GM10266 (cell line): ENCODE results near the gene CHST9.
"Not testable (repeated sequence)": the region's sequence is repeated elsewhere in the genome, so short reads cannot be mapped to it uniquely, and the experiment has no call there.

Experiments used
- DNase-seq: peaks from one replicate; pipeline ENCODE4 v3.0.0; 2012; ENCODE audit errors: extremely low spot score
- TF ChIP-seq, protein P1 (sequence below): IDR thresholded peaks from 2 replicates; pipeline ENCODE4 v1.5.1; 2012; ENCODE audit warnings: mild to moderate bottlenecking, low read depth; ENCODE audit not compliant: control insufficient read depth, insufficient read depth; ENCODE audit errors: missing control alignments

CHST9 gene

DNA sequence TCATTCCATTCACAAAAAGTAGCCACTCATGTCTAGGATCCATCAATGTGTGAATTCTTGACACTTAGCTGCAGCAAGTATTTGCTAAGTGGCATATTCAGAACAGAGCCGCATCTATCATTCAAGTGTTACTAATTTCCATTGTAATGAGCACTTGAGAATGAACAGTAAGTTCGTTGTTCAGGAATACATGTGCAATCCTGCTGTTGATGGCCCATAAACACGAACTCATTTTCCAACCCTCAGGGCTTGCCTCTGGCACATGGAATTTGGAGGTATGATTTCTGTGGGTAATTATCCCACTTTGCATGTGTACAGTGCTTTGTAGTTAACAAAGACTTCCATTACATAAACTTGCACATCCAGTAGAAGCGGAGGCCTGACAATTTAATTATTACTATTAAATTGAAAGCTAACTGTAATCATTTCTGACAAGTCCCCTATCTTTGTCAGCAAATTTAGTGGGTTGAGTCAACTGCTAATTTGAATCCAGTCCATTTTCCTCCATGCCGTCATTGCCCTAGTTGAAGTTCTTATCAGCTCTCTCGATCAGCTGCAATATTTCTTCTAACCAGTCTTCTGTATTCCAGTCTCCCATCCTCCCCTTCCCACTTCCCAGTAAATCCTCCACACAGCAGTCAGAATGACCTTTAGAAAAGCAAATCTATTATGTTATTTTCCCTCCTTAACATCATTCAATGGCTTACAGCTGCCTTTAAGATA is 203.6 kb downstream of the CHST9 start:
- TF ChIP-seq, protein P1, sequence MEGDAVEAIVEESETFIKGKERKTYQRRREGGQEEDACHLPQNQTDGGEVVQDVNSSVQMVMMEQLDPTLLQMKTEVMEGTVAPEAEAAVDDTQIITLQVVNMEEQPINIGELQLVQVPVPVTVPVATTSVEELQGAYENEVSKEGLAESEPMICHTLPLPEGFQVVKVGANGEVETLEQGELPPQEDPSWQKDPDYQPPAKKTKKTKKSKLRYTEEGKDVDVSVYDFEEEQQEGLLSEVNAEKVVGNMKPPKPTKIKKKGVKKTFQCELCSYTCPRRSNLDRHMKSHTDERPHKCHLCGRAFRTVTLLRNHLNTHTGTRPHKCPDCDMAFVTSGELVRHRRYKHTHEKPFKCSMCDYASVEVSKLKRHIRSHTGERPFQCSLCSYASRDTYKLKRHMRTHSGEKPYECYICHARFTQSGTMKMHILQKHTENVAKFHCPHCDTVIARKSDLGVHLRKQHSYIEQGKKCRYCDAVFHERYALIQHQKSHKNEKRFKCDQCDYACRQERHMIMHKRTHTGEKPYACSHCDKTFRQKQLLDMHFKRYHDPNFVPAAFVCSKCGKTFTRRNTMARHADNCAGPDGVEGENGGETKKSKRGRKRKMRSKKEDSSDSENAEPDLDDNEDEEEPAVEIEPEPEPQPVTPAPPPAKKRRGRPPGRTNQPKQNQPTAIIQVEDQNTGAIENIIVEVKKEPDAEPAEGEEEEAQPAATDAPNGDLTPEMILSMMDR: no peak
- no peak for DNase-seq

DNA sequence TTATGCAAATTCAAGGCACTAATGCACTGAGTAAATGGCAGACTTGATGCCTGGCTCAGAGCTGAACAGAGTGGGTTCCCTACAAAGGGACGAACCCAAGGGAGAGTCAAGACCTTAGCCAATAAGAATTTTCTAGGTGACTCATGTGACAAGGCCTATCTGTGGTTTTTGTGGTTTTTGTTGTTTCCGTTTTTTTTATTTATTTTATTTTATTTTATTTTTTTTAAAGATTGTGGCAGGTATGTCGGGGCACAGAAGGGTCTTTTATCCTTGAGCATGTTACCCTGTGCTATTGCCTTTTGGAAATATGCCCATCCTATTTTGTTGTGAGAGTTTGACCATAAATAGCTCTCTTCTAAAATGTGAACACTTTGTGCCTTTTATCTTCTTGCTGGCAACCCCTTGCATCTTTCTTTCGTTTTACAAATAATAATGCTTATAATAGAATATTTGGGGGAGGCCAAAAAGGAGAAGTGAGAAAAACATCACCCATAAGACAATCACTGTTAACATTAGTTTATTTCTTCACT is 206.2 kb downstream of the CHST9 start:
- peak; percentile 55 for DNase-seq
- TF ChIP-seq, protein P1: no peak

DNA sequence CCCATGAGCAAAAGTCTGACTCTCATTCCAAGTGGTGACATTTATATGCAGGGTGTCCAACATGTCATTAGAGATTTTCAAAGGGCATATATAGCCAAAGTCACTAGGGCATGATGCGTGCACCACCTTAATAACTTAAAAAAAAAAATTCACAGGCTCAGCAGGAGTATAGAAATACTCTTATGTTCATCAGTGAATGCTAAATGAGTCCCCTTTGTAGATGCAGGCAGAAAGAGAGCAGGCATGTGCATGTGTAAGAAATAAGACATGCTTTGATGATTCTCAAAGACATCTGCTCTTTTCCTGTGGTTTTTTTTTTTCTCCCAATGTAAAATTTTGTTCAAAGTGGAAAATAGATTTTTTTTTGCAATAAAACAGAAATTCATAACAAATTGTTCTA is 207.3 kb downstream of the CHST9 start:
- TF ChIP-seq, protein P1: no peak
- DNase-seq: no peak

DNA sequence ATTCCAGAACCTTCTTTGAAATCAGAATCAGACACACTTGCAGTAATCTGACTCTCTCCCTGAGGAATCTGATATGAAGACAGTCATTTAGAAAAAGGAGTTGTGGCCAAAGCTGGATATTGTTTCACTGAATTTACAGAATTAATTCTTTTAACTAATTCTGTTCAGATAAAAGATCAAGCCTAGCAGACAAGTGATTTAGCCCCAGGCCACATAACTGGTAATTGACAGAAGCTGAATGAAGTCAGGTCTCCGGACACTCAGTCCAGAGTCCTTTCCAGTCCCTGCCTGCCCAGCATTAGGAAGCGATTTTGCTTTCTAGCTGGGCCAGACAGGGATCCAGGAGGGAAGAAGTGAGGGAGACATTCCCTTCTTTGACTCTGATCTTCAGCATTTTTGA is 208.9 kb downstream of the CHST9 start:
- no peak for DNase-seq
- TF ChIP-seq, protein P1: no peak

DNA sequence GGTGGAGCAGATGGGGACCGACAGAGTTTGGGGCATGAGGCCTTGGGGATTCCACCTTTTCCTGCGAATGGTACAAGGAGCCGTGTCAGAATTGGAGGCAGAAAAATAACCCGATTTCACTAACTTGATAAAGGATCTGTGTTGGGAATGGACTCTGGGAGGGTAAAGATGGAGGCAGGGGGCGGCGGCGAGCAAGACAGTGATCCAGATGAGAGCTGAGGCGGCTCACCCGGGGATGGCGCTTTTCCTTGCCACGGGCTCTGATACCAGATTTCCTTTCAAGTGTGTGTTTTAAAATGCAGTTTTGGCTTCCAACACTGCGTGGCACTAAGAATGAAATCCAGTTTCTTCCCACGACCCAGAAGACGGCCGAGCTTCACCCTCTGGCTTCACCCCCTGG is 212.6 kb downstream of the CHST9 start:
- not testable (repeated sequence) for DNase-seq

DNA sequence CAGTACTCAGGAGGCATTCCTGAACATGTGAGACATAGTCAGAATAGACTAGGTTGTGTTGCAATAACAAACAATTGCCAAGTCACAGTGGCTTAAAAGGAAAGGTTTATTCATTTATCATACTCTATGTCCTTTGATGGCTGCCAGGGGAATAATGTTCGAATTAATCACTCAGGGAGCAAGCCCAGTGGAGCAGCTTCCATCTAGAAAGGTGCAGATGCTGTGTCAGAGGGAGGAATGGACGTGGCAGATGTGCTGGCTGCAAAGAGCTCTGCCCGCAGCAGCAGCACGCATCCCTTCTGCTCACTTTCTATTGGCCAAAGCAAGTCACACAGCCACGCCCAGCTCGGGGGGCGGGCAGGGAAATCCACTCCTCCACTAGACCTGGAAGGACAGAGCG is 213.7 kb downstream of the CHST9 start:
- TF ChIP-seq, protein P1: no peak
- DNase-seq: no peak

DNA sequence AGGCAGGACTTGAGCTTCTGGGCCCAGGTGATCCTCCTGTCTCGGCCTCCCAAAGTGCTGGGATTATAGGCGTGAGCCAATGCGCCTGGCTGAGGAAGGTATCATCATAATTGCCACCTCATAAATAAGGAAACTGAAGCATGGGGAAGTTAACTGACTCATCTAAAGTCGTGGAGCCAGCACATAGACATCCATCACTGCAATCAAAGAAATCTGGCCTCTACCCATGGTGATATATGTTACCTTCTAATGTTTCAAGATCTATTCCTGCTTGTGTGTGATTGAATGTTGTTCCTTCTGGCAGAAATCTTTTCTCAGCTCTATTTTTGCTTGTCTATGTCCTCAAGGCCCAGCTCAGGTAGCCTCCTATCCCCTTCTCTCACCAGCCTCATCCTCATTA is 214.5 kb downstream of the CHST9 start:
- no peak for DNase-seq
- TF ChIP-seq, protein P1: no peak
